ENCODE results near the gene ATP5ME.
"Not testable (repeated sequence)": the region's sequence is repeated elsewhere in the genome, so short reads cannot be mapped to it uniquely, and the experiment has no call there.

ATP5ME gene

GRCh38 chr4:704198-704891, 30.3 kb upstream of the ATP5ME start:
- H3K4me1 ChIP-seq (ENCODE audit: control insufficient read depth, insufficient read depth, low read length): peaks cover 7% of the 10 kb centered on the region
- DNase-seq (ENCODE audit: low read depth, low spot score): no peak
- no peak overlapping the region for H3K4me3 ChIP-seq (ENCODE audit: low read length)
- no CpG with 5 or more reads among the region's 46 CpGs for WGBS (ENCODE audit: insufficient coverage, insufficient read length)
- H3K9me3 ChIP-seq (ENCODE audit: control insufficient read depth, insufficient read depth, low read length): no peaks in the 10 kb centered on the region
- H3K27me3 ChIP-seq (ENCODE audit: control insufficient read depth, insufficient read depth, low read length): no peaks in the 10 kb centered on the region
- H3K27ac ChIP-seq (ENCODE audit: low read length): no peak overlapping the region
- no peaks in the 10 kb centered on the region for H3K36me3 ChIP-seq (ENCODE audit: control insufficient read depth, insufficient read depth, low read length)

GRCh38 chr4:703336-704197, 29.5 kb upstream of the ATP5ME start:
- Histone ChIP-seq H3K36me3 (ENCODE audit: control insufficient read depth, insufficient read depth, low read length) (no peaks in the 10 kb centered on the region), H3K9me3 (ENCODE audit: control insufficient read depth, insufficient read depth, low read length) (no peaks in the 10 kb centered on the region), H3K4me1 (ENCODE audit: control insufficient read depth, insufficient read depth, low read length) (peaks cover 7% of the 10 kb centered on the region), H3K27ac (ENCODE audit: low read length) (no peak overlapping the region), H3K4me3 (ENCODE audit: low read length) (no peak overlapping the region), H3K27me3 (ENCODE audit: control insufficient read depth, insufficient read depth, low read length) (no peaks in the 10 kb centered on the region)
- DNase-seq (ENCODE audit: low read depth, low spot score): no peak
- WGBS (ENCODE audit: insufficient coverage, insufficient read length): no CpG with 5 or more reads among the region's 10 CpGs

DNA sequence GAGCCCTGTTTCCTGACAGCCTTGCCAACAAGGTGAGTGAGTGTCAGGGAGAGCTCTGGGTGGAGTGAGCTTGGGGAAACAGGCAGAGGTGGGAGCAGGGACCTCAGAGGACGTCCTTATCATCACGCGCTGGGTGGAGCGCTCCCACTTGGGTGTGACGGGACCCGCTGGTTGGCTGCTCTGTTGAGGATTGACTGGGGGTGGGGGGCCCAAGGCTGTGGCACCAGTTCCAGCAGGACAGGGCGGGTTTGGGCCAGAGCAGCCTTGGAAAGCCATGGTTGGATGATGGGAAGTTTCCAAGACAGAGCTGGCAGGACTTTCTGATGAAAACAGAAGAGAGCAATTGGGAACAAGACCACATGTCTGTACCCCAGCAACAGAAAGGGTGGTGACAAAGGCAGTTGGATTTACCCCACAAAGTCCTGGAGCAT, 28.6 kb upstream of the ATP5ME start:
- H3K9me3 ChIP-seq (ENCODE audit: control insufficient read depth, insufficient read depth, low read length): no peaks in the 10 kb centered on the region
- H3K27me3 ChIP-seq (ENCODE audit: control insufficient read depth, insufficient read depth, low read length): no peaks in the 10 kb centered on the region
- no peak overlapping the region for H3K4me3 ChIP-seq (ENCODE audit: low read length)
- no peaks in the 10 kb centered on the region for H3K36me3 ChIP-seq (ENCODE audit: control insufficient read depth, insufficient read depth, low read length)
- no peak for DNase-seq (ENCODE audit: low read depth, low spot score)
- peaks cover 5% of the 10 kb centered on the region for H3K4me1 ChIP-seq (ENCODE audit: control insufficient read depth, insufficient read depth, low read length)
- H3K27ac ChIP-seq (ENCODE audit: low read length): no peak overlapping the region
- no CpG with 5 or more reads among the region's 7 CpGs for WGBS (ENCODE audit: insufficient coverage, insufficient read length)

DNA sequence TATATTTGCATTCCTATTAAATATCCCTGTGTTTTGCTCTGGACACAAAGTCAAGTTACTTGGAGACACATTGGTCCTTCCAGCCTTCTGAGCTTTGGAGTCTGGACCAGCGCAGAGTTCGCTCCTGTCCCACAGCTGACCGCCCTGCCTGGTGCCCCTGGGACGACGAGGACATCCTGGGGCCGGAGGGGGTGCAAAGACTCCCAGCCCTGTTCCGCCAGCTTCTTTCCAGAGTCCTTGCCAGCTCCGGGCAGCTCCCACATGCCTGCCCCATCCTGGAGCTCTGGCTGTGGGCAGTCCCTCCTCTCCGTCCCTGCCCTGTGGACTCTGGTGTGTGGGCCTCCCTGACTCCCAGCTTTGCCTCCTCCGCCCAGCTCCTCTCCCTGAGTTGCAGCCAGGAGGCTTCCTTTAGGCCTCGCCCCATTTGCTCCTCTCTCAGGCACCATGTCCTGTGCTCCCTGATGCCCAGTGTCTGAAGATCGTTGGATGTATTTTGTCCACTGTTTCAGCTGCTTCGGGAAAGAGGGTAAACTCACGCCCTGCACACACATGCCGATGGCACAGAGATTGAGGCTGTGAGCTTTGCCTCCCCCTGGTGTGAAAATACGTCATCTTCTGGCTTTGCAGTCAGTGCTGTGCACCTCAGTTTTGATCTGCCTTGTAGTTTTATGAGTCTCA, 26.6 kb upstream of the ATP5ME start:
- Histone ChIP-seq H3K27ac (ENCODE audit: low read length) (no peak overlapping the region), H3K36me3 (ENCODE audit: control insufficient read depth, insufficient read depth, low read length) (no peaks in the 10 kb centered on the region), H3K9me3 (ENCODE audit: control insufficient read depth, insufficient read depth, low read length) (no peaks in the 10 kb centered on the region), H3K4me1 (ENCODE audit: control insufficient read depth, insufficient read depth, low read length) (no peaks in the 10 kb centered on the region; the same call in 1 of the 2 replicates), H3K27me3 (ENCODE audit: control insufficient read depth, insufficient read depth, low read length) (no peaks in the 10 kb centered on the region), H3K4me3 (ENCODE audit: low read length) (no peak overlapping the region)
- no CpG with 5 or more reads among the region's 16 CpGs for whole genome bisulfite sequencing (ENCODE audit: insufficient coverage, insufficient read length)
- no peak for DNase-seq (ENCODE audit: low read depth, low spot score)

DNA sequence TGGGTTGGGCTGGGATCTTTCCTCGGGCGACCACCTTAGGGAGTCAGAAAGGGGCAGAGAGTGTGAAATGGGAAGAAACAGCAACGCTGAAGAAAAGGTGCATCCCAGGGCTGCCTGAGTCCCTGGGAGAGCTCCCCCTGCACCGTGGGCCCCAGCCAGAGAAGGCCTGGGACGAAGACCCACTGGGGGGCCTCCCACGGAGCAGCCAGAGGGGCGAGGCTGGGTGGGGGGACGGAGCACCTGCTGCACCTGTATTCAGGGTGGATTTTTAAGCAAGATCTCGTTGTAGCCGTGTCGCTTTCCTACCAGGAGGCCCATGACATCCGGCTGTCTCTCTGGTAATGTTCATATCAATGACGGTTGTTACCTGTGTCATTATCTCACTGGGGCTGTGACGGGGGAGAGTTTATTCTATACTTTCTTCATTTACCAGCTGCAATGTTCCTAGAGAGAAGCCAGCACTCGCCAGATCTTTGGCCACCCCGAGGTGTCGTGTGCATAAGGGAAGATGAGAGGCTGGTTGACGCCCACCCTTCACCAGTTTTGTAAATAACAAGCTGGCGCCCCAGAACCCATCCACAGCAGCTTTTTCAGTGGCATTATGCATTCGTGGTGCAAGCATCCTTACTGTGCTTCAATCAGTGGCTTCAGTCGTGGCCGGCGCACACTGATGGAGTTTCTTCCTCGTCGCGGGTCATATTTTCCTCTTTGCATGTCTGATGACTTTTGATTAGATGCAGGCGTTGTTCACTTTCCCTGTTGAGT, 25.9 kb upstream of the ATP5ME start:
- WGBS (ENCODE audit: insufficient coverage, insufficient read length): no CpG with 5 or more reads among the region's 27 CpGs
- Histone ChIP-seq H3K27me3 (ENCODE audit: control insufficient read depth, insufficient read depth, low read length) (no peaks in the 10 kb centered on the region), H3K27ac (ENCODE audit: low read length) (no peak overlapping the region), H3K4me3 (ENCODE audit: low read length) (no peak overlapping the region), H3K9me3 (ENCODE audit: control insufficient read depth, insufficient read depth, low read length) (no peaks in the 10 kb centered on the region), H3K4me1 (ENCODE audit: control insufficient read depth, insufficient read depth, low read length) (no peaks in the 10 kb centered on the region; the same call in 1 of the 2 replicates), H3K36me3 (ENCODE audit: control insufficient read depth, insufficient read depth, low read length) (no peaks in the 10 kb centered on the region)
- DNase-seq (ENCODE audit: low read depth, low spot score): no peak

DNA sequence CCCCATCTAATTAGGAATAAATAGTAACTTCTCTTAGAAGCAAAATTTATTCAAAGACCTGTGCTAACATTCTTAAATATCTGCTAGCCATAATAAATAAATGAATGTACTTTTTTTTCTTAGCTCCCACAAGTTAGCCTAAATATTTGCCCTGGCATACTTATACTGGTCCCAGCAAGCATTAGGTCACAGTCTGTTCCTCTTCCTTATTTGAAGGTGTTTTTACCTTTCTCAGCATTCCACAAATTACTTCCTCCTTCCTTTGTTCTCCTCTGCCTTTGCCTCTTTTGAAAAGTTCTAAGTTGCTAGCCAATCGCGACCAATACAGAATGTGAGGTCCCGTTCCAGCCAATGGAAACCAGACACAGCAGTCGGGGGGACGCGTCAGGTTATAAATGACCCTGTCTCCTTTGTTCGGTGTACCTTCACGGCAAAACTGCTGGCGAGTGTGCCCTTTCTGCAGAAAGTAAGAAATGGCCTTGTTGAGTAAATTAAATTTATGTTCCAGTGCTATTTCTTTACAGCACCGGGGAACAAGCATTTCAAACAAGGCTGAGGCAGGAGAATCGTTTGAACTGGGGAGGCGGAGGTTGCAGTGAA, 20.4 kb upstream of the ATP5ME start:
- WGBS (ENCODE audit: insufficient coverage, insufficient read length): no CpG with 5 or more reads among the region's 12 CpGs
- H3K4me1 ChIP-seq (ENCODE audit: control insufficient read depth, insufficient read depth, low read length); H3K36me3 ChIP-seq (ENCODE audit: control insufficient read depth, insufficient read depth, low read length); H3K9me3 ChIP-seq (ENCODE audit: control insufficient read depth, insufficient read depth, low read length); H3K4me3 ChIP-seq (ENCODE audit: low read length); H3K27ac ChIP-seq (ENCODE audit: low read length); DNase-seq (ENCODE audit: low read depth, low spot score); H3K27me3 ChIP-seq (ENCODE audit: control insufficient read depth, insufficient read depth, low read length): not testable (repeated sequence)

GRCh38 chr4:692771-693554, 18.9 kb upstream of the ATP5ME start:
- no peaks in the 10 kb centered on the region for H3K9me3 ChIP-seq (ENCODE audit: control insufficient read depth, insufficient read depth, low read length)
- peaks cover 9% of the 10 kb centered on the region for H3K4me1 ChIP-seq (ENCODE audit: control insufficient read depth, insufficient read depth, low read length)
- H3K27ac ChIP-seq (ENCODE audit: low read length): no peak overlapping the region
- no peaks in the 10 kb centered on the region; the same call in 1 of the 2 replicates for H3K36me3 ChIP-seq (ENCODE audit: control insufficient read depth, insufficient read depth, low read length)
- no peak for DNase-seq (ENCODE audit: low read depth, low spot score)
- WGBS (ENCODE audit: insufficient coverage, insufficient read length): no CpG with 5 or more reads among the region's 32 CpGs
- H3K27me3 ChIP-seq (ENCODE audit: control insufficient read depth, insufficient read depth, low read length): no peaks in the 10 kb centered on the region
- no peak overlapping the region for H3K4me3 ChIP-seq (ENCODE audit: low read length)

GRCh38 chr4:689723-690122, 15.6 kb upstream of the ATP5ME start:
- no peaks in the 10 kb centered on the region; the same call in 1 of the 2 replicates for H3K36me3 ChIP-seq (ENCODE audit: control insufficient read depth, insufficient read depth, low read length)
- WGBS (ENCODE audit: insufficient coverage, insufficient read length): no CpG with 5 or more reads among the region's 8 CpGs
- peak overlapping the region; percentile 48; the same call in 1 of the 2 replicates for H3K4me3 ChIP-seq (ENCODE audit: low read length)
- H3K4me1 ChIP-seq (ENCODE audit: control insufficient read depth, insufficient read depth, low read length): peaks cover 10% of the 10 kb centered on the region
- no peak for DNase-seq (ENCODE audit: low read depth, low spot score)
- no peaks in the 10 kb centered on the region for H3K9me3 ChIP-seq (ENCODE audit: control insufficient read depth, insufficient read depth, low read length)
- H3K27me3 ChIP-seq (ENCODE audit: control insufficient read depth, insufficient read depth, low read length): no peaks in the 10 kb centered on the region
- no peak overlapping the region for H3K27ac ChIP-seq (ENCODE audit: low read length)

Measured in iPS DF 6.9 (cell line).